IMR-90 (cell line): Measurements from ENCODE around the gene SOX11. TPM values are rescaled to one million over a fixed set of nuclear protein-coding genes. Genes with fewer than 3 reads are reported as not detected.

Experiments
- ATAC-seq: fragments of 200-7000 bp; cut with Tn5 transposase; 2 replicates; pipeline ENCODE4 v1.9.1; 2020; ENCODE audit warnings: low read depth, mild to moderate bottlenecking, moderate library complexity
- BruUV-seq: library from RNA; stranded (reverse); fragments of 400-500 nt; replicated peaks from 2 replicates; lab custom pipeline; 2021; lab: Mats Ljungman, UMichigan
- CTCF ChIA-PET: fragments of 300-600 bp; formaldehyde crosslinking; extraction: SDS; loops from one replicate; lab custom pipeline; 2021; ENCODE audit warnings: antibody characterized with exemption; lab: Yijun Ruan, JAX
- POLR2A ChIA-PET: fragments of 300-600 bp; sonication (Branson Sonifier 250); formaldehyde crosslinking; loops from one replicate; lab custom pipeline; 2022; ENCODE audit warnings: antibody characterized with exemption; ENCODE audit not compliant: unreplicated experiment; lab: Charles Lee
- DNase-seq: peaks from one replicate; pipeline ENCODE4 v3.0.0; 2013
- H2AFZ ChIP-seq: replicated peaks from 2 replicates; pipeline ENCODE3; 2013; ENCODE audit warnings: low read length, mild to moderate bottlenecking; ENCODE audit not compliant: poor library complexity
- H2AK5ac ChIP-seq: 2 replicates; pipeline ENCODE4 v1.6.1; 2013; ENCODE audit warnings: low read depth, low read length, inconsistent platforms
- H2AK9ac ChIP-seq: replicated peaks from 2 replicates; pipeline ENCODE3; 2013; ENCODE audit warnings: mild to moderate bottlenecking, low read depth, low read length, moderate library complexity; ENCODE audit not compliant: poor library complexity
- H2BK120ac ChIP-seq: 2 replicates; pipeline ENCODE4 v1.6.1; 2013; ENCODE audit warnings: low read depth, low read length, inconsistent platforms
- H2BK15ac ChIP-seq: 3 replicates; pipeline ENCODE4 v1.6.1; 2013; ENCODE audit warnings: low read depth, low read length, inconsistent platforms
- H2BK20ac ChIP-seq: 2 replicates; pipeline ENCODE4 v1.6.1; 2013; ENCODE audit warnings: low read depth, mild to moderate bottlenecking, inconsistent platforms, low read length, moderate library complexity
- H2BK5ac ChIP-seq: 2 replicates; pipeline ENCODE4 v1.6.1; 2013; ENCODE audit warnings: mild to moderate bottlenecking, low read depth, low read length, inconsistent platforms; ENCODE audit not compliant: poor library complexity, severe bottlenecking
- H3K14ac ChIP-seq: replicated peaks from 2 replicates; pipeline ENCODE4 v1.6.1; 2013; ENCODE audit warnings: low read depth, low read length, inconsistent platforms
- H3K18ac ChIP-seq: 2 replicates; pipeline ENCODE4 v1.6.1; 2013; ENCODE audit warnings: low read depth, low read length, control low read depth
- H3K23ac ChIP-seq: 2 replicates; pipeline ENCODE4 v1.6.1; 2013; ENCODE audit warnings: low read depth, low read length, inconsistent platforms
- H3K27ac ChIP-seq: 2 replicates; pipeline ENCODE4 v1.5.1; 2013; ENCODE audit warnings: mild to moderate bottlenecking, control low read depth, low read length; ENCODE audit not compliant: insufficient read depth
- H3K27me3 ChIP-seq: 2 replicates; pipeline ENCODE4 v1.6.1; 2013; ENCODE audit warnings: low read length; ENCODE audit not compliant: control insufficient read depth, insufficient read depth
- H3K36me3 ChIP-seq: 2 replicates; pipeline ENCODE4 v1.6.1; 2013; ENCODE audit warnings: low read length, mixed read lengths; ENCODE audit not compliant: control insufficient read depth, insufficient read depth
- H3K4ac ChIP-seq: 2 replicates; pipeline ENCODE4 v1.6.1; 2013; ENCODE audit warnings: low read depth, low read length, inconsistent platforms
- H3K4me1 ChIP-seq: 2 replicates; pipeline ENCODE4 v1.6.1; 2013; ENCODE audit warnings: low read length, mixed read lengths; ENCODE audit not compliant: control insufficient read depth, insufficient read depth
- H3K4me2 ChIP-seq: 2 replicates; pipeline ENCODE4 v1.6.1; 2013; ENCODE audit warnings: low read depth, mild to moderate bottlenecking, control low read depth, low read length, moderate library complexity
- H3K4me3 ChIP-seq: 2 replicates; pipeline ENCODE4 v1.5.1; 2013; ENCODE audit warnings: low read depth, mild to moderate bottlenecking, control low read depth, low read length, moderate library complexity; ENCODE audit not compliant: insufficient read depth
- H3K56ac ChIP-seq: 2 replicates; pipeline ENCODE4 v1.6.1; 2013; ENCODE audit warnings: low read length, inconsistent platforms; ENCODE audit not compliant: insufficient read depth; ENCODE audit errors: extremely low read depth
- H3K79me1 ChIP-seq, 2 experiments: 2 replicates each; pipeline ENCODE4 v1.6.1; 2013; ENCODE audit warnings: low read length in 2 of 2, inconsistent platforms in 1 of 2, low read depth in 1 of 2
- H3K9ac ChIP-seq: 2 replicates; pipeline ENCODE4 v1.6.1; 2013; ENCODE audit warnings: low read depth, low read length, control low read depth
- H3K9me1 ChIP-seq: 2 replicates; pipeline ENCODE4 v1.6.1; 2013; ENCODE audit warnings: low read length, inconsistent platforms; ENCODE audit not compliant: insufficient read depth
- H3K9me3 ChIP-seq: 2 replicates; pipeline ENCODE4 v1.6.1; 2013; ENCODE audit warnings: low read length; ENCODE audit not compliant: control insufficient read depth, insufficient read depth
- H4K20me1 ChIP-seq: 2 replicates; pipeline ENCODE4 v1.6.1; 2013; ENCODE audit warnings: low read length, inconsistent platforms; ENCODE audit not compliant: insufficient read depth
- H4K5ac ChIP-seq: 2 replicates; pipeline ENCODE4 v1.6.1; 2013; ENCODE audit warnings: mild to moderate bottlenecking, low read depth, low read length, control low read depth
- H4K8ac ChIP-seq, 2 experiments: 2 replicates each; pipeline ENCODE4 v1.6.1; 2013; ENCODE audit warnings: low read depth in 2 of 2, low read length in 2 of 2, control low read depth in 1 of 2, inconsistent platforms in 1 of 2
- H4K91ac ChIP-seq: 2 replicates; pipeline ENCODE4 v1.6.1; 2013; ENCODE audit warnings: low read depth, low read length, inconsistent platforms; ENCODE audit not compliant: insufficient read depth
- MAZ ChIP-seq: IDR thresholded peaks from 2 replicates; pipeline ENCODE4 v1.6.1; 2012; ENCODE audit warnings: low read depth, mild to moderate bottlenecking, low read length, improper control_type of control experiment, moderate library complexity, borderline replicate concordance
- WGBS, 2 experiments: methylation state at CpG; one replicate each; pipeline versions ENCODE4 v1.1.5 to v1.1.7; 2013; ENCODE audit warnings: missing lambda C conversion rate in 2 of 2; ENCODE audit not compliant: insufficient read length in 1 of 2; ENCODE audit errors: extremely low coverage in 2 of 2; 5-methylcytosine and 5-hydroxymethylcytosine counted together
- dilution Hi-C: fragments of 300-500 bp; cut with HindIII; formaldehyde crosslinking; loops from one replicate; pipeline ENCODE4 v1.14.3; 2018; ENCODE audit warnings: low sequenced_read_pairs; ENCODE audit not compliant: unreplicated experiment
- in situ Hi-C: fragments of 300-500 bp; cut with MboI; formaldehyde crosslinking; loops from 3 replicates; pipeline ENCODE4 v1.14.3; 2019; ENCODE audit warnings: low sequenced_read_pairs, inconsistent platforms, mixed read lengths
- intact Hi-C: fragments of 100-400 bp; cut with micrococcal nuclease; formaldehyde crosslinking; loops from 2 replicates; pipeline ENCODE4 v1.10.0; 2022
- polyA plus RNA-seq, 3 experiments: library from polyadenylated mRNA; depleted of rRNA; stranded (reverse); fragments of >200 nt; gene quantifications; 2 replicates each; pipeline ENCODE4 v1.2.3, GENCODE V29; 2012; ENCODE audit warnings: low replicate concordance in 1 of 3
- total RNA-seq: library from RNA; depleted of rRNA; stranded (reverse); fragments of >200 nt; gene quantifications from 2 replicates; pipeline ENCODE4 v1.2.3, GENCODE V29; 2012

Gene SOX11
- total and polyA plus RNA-seq, 2 of the 4 experiments (the other 2 are of a cell fraction), result 1.9 to 2.2 TPM

- POLR2A ChIA-PET, result no interaction called here
- no peak overlapping the region for H4K91ac ChIP-seq
- peaks cover 1% of the 10 kb centered on the region; the same call in 1 of the 2 replicates for H3K4me1 ChIP-seq
- no peaks in the 10 kb centered on the region for H3K9me3 ChIP-seq
- H2BK5ac ChIP-seq, result no peak overlapping the region
- intact Hi-C loops (no loop called here), in situ Hi-C loops (no loop called here), dilution Hi-C loops (no loop called here)
- H2AK5ac ChIP-seq, result no peak overlapping the region
- no peaks in the 10 kb centered on the region for H3K9me1 ChIP-seq
- H3K14ac ChIP-seq, result no peak overlapping the region
- no peak overlapping the region for H2AK9ac ChIP-seq
- no peak overlapping the region for H2AFZ ChIP-seq
- no peak overlapping the region for H3K27ac ChIP-seq
- H3K4ac ChIP-seq, result no peak overlapping the region
- peaks cover under 1% of the 10 kb centered on the region; the same call in 1 of the 2 replicates for H3K27me3 ChIP-seq
- WGBS, 2 experiments, result no CpG with 5 or more reads among the region's 6 CpGs
- no peak overlapping the region for H3K56ac ChIP-seq
- CTCF ChIA-PET, result no interaction called here
- BruUV-seq, result no TSS peak
- H4K20me1 ChIP-seq, result no peaks in the 10 kb centered on the region
- no peak for TF ChIP-seq MAZ
- no peak overlapping the region for H2BK15ac ChIP-seq
- H3K18ac ChIP-seq, result no peak overlapping the region
- H4K8ac ChIP-seq, result no peak overlapping the region
- DNase-seq, result peak; percentile 14
- no peak overlapping the region for H3K23ac ChIP-seq
- no peak overlapping the region for H3K9ac ChIP-seq
- H3K79me1 ChIP-seq, result no peaks in the 10 kb centered on the region
- no peak overlapping the region for H2BK20ac ChIP-seq
- no peak overlapping the region for H4K5ac ChIP-seq
- no peak overlapping the region for H2BK120ac ChIP-seq
- no peak overlapping the region for H3K4me3 ChIP-seq
- no peak for ATAC-seq
- no peaks in the 10 kb centered on the region for H3K36me3 ChIP-seq
- H3K4me2 ChIP-seq, result no peak overlapping the region
Observed at GRCh38 chr2:5740817-5741216, 48.6 kb downstream of the SOX11 start.
